OCI-LY3 (cell line): ENCODE data around the gene HNMT.
"Not testable (repeated sequence)": the region's sequence is repeated elsewhere in the genome, so short reads cannot be mapped to it uniquely, and the experiment has no call there.

Source experiments
- H2AFZ ChIP-seq: fragments of 200-600, 300-600 bp; shearing (Covaris generic); 2 replicates; pipeline ENCODE4 v1.6.0; 2014; ENCODE audit warnings: antibody characterized with exemption, low read depth, low read length
- H3K27ac ChIP-seq: fragments of 200-600, 300-600 bp; sonication (generic); 2 replicates; pipeline ENCODE4 v1.5.1; 2014; ENCODE audit warnings: mild to moderate bottlenecking, low read length, moderate library complexity, mixed read lengths
- H3K27me3 ChIP-seq: fragments of 200-600, 300-600 bp; sonication (generic); 2 replicates; pipeline ENCODE4 v1.6.1; 2014; ENCODE audit warnings: low read depth, low read length, mixed read lengths
- H3K36me3 ChIP-seq: fragments of 200-600, 300-600 bp; sonication (generic); replicated peaks from 2 replicates; pipeline ENCODE3; 2014; ENCODE audit warnings: low read depth, low read length, mixed read lengths
- H3K4me1 ChIP-seq: fragments of 300-600, 200-600 bp; sonication (generic); 2 replicates; pipeline ENCODE4 v1.6.1; 2014; ENCODE audit warnings: low read length, mixed read lengths
- H3K4me2 ChIP-seq: fragments of 200-600, 300-600 bp; sonication (generic); 2 replicates; pipeline ENCODE4 v1.6.1; 2014; ENCODE audit warnings: low read length, mixed read lengths
- H3K4me3 ChIP-seq: fragments of 300-600, 200-600 bp; sonication (generic); 2 replicates; pipeline ENCODE4 v1.5.1; 2014; ENCODE audit warnings: antibody characterized with exemption, mild to moderate bottlenecking, low read length, moderate library complexity
- H3K79me2 ChIP-seq: fragments of 300-600, 200-600 bp; shearing (Covaris generic); 2 replicates; pipeline ENCODE4 v1.6.1; 2014; ENCODE audit warnings: mild to moderate bottlenecking, low read length, mixed read lengths
- H3K9ac ChIP-seq: fragments of 300-600, 200-600 bp; shearing (Covaris generic); 2 replicates; pipeline ENCODE4 v1.6.0; 2014; ENCODE audit warnings: mild to moderate bottlenecking, low read length, moderate library complexity
- H3K9me3 ChIP-seq: fragments of 200-600, 300-600 bp; shearing (Covaris generic); 2 replicates; pipeline ENCODE4 v1.6.1; 2014; ENCODE audit warnings: low read length, mixed read lengths; ENCODE audit not compliant: insufficient read depth
- H4K20me1 ChIP-seq: fragments of 200-600, 300-600 bp; sonication (generic); 2 replicates; pipeline ENCODE4 v1.6.1; 2016; ENCODE audit warnings: low read length, mixed read lengths; ENCODE audit not compliant: insufficient read depth
- EZH2phosphoT487 ChIP-seq: fragments of 200-600 bp; shearing (Covaris generic); IDR thresholded peaks from 2 replicates; pipeline ENCODE4 v1.6.1; 2018; ENCODE audit warnings: antibody characterized with exemption, mixed run types, low read depth
- TF ChIP-seq, protein P1 (sequence below): fragments of 200-600, 300-600 bp; sonication (generic); IDR thresholded peaks from 2 replicates; pipeline ENCODE4 v1.5.1; 2014; ENCODE audit warnings: antibody characterized with exemption, low read length, low read depth

Gene HNMT

DNA sequence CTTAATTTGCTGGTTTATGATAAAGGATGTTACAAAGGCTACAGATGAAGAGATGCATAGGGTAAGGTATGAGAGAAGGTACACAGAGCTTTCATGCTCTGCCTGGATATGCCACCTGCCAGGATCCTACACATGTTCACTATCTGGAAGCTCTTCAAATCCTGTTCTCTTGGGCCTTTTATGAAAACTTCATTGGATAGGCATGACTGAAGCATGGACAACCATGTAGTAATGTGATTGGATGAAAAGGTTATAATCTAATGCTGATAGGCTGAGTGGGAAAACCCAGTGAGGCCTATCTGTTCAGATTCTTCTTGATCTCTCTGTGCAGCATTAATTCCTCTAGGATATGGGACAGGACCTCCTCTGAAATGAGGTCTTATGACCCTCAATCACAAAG lies 26.8 kb downstream of the HNMT start:
- TF ChIP-seq EZH2phosphoT487: no peak
- TF ChIP-seq, protein P1, sequence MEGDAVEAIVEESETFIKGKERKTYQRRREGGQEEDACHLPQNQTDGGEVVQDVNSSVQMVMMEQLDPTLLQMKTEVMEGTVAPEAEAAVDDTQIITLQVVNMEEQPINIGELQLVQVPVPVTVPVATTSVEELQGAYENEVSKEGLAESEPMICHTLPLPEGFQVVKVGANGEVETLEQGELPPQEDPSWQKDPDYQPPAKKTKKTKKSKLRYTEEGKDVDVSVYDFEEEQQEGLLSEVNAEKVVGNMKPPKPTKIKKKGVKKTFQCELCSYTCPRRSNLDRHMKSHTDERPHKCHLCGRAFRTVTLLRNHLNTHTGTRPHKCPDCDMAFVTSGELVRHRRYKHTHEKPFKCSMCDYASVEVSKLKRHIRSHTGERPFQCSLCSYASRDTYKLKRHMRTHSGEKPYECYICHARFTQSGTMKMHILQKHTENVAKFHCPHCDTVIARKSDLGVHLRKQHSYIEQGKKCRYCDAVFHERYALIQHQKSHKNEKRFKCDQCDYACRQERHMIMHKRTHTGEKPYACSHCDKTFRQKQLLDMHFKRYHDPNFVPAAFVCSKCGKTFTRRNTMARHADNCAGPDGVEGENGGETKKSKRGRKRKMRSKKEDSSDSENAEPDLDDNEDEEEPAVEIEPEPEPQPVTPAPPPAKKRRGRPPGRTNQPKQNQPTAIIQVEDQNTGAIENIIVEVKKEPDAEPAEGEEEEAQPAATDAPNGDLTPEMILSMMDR: no peak
- H3K4me3 ChIP-seq: no peak overlapping the region
- H3K9me3 ChIP-seq: no peaks in the 10 kb centered on the region
- no peak overlapping the region for H3K4me2 ChIP-seq
- H3K27me3 ChIP-seq: no peaks in the 10 kb centered on the region
- H3K36me3 ChIP-seq: no peaks in the 10 kb centered on the region
- no peaks in the 10 kb centered on the region for H4K20me1 ChIP-seq
- H2AFZ ChIP-seq: no peak overlapping the region
- H3K27ac ChIP-seq: no peak overlapping the region
- H3K4me1 ChIP-seq: no peaks in the 10 kb centered on the region
- H3K9ac ChIP-seq: no peak overlapping the region
- H3K79me2 ChIP-seq: no peaks in the 10 kb centered on the region

DNA sequence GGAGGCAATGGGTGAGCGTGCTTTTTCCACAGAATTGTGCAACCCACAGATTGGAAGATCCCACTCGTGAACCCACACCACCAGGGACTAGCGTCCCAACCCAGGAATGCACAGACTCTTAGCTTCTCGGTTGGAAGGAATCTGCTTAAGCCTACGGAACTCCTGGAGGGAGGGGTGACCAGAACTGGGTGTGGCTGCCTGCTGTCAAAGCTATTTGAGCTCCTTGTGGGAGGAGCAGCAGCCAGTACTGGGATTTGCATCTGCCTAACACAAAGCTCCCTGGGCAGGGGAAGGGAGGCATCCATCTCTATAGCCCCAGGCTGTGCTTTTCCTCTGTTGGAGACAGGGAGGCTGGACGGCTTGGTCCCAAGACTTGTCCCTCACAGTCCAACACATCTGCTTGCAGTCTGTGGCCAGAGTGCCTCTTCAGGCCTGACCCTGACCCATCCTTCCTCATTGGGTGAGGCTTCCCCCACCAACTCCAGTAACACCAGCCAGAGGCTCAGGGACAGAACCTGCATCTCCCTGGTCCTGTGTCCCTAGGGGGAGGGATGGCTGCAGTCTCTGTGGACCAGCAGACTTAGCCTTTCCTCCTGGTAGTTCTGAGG lies 27.9 kb downstream of the HNMT start:
- H2AFZ ChIP-seq: no peak overlapping the region

DNA sequence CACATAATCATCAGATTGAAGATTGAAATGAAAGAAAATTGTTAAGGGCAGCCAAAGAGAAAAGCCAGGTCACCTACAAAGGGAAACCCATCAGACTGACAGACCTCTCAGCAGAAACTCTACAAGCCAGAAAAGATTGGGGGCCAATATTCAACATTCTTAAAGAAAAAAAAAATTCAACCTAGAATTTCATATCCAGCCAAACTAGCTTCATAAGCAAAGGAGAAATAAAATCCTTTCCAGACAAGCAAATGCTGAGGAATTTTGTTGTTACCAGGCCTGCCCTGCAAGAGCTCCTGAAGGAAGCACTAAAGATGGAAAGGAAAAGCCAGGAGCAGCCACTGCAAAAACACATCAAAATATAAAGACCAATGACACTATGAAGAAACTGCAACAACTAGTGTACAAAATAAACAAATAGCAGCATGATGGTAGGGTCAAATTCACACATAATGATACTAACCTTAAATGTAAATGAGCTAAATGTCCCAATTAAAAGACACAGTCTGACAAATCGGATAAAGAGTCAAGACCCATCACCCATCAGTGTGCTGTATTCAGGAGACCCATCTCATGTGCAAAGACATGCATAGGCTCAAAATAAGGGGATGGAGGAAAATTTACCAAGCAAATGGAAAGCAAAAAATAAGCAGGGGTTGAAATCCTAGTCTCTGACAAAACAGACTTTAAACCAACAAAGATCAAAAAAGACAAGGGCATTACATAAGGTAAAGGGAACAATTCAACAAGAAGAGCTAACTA lies 29.6 kb downstream of the HNMT start:
- not testable (repeated sequence) for H3K27ac ChIP-seq, H3K9me3 ChIP-seq, H3K4me2 ChIP-seq, H3K79me2 ChIP-seq, H3K27me3 ChIP-seq, H4K20me1 ChIP-seq, H2AFZ ChIP-seq, H3K36me3 ChIP-seq, H3K4me1 ChIP-seq, H3K9ac ChIP-seq, H3K4me3 ChIP-seq

More for the DNA sequence above, 27.9 kb downstream of the HNMT start:
- no peak for TF ChIP-seq EZH2phosphoT487
- TF ChIP-seq, protein P1: no peak
- Histone ChIP-seq H3K27ac (no peak overlapping the region), H3K4me3 (no peak overlapping the region), H3K9ac (no peak overlapping the region), H3K27me3 (no peaks in the 10 kb centered on the region), H3K4me2 (no peak overlapping the region), H3K4me1 (no peaks in the 10 kb centered on the region), H3K9me3 (no peaks in the 10 kb centered on the region), H3K79me2 (no peaks in the 10 kb centered on the region), H4K20me1 (no peaks in the 10 kb centered on the region), H3K36me3 (no peaks in the 10 kb centered on the region)

DNA sequence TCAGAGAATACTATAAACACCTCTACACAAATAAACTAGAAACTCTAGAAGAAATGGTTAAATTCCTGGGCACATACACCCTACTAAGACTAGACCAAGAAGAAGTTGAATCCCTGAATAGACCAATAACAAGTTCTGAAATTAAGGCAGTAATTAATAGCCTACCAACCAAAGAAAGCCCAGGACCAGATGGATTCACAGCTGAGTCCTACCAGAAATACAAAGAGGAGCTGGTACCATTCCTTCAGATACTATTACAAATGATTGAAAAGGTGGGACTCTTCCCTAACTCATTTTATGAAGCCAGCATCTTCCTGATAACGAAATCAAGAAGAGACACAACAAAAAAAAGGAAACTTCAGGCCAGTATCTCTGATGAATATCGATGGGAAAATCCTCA lies 31.1 kb downstream of the HNMT start:
- H3K4me2 ChIP-seq, H3K27ac ChIP-seq, H3K27me3 ChIP-seq, H3K79me2 ChIP-seq, H3K4me1 ChIP-seq, H3K4me3 ChIP-seq, H3K36me3 ChIP-seq, H3K9ac ChIP-seq, H3K9me3 ChIP-seq, H4K20me1 ChIP-seq, H2AFZ ChIP-seq: not testable (repeated sequence)

DNA sequence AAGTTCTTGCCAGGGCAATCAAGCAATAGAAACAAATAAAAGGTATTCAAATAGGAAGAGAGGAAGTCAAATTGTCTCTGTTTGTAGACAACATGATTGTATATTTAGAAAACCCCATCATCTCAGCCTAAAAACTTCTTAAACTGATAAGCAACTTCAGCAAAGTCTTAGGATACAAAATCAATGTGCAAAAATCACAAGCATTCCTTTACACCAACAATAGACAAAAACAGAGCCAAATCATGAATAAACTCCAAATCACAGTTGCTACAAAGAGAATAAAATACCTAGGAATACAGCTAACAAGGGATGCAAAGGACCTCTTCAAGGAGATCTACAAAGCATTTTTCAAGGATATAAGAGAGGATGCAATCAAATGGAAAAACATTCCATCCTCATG lies 31.9 kb downstream of the HNMT start:
- not testable (repeated sequence) for H3K9me3 ChIP-seq, H3K27me3 ChIP-seq, H3K27ac ChIP-seq, H2AFZ ChIP-seq, H3K36me3 ChIP-seq, H3K79me2 ChIP-seq, H3K9ac ChIP-seq, H3K4me3 ChIP-seq, H4K20me1 ChIP-seq, H3K4me1 ChIP-seq, H3K4me2 ChIP-seq
